PFSK-1 (cell line): Measurements from ENCODE around the gene DGKG.

Experiments
- POLR2AphosphoS5 ChIP-seq: IDR thresholded peaks from 2 replicates; pipeline ENCODE4 v1.6.1; 2012; ENCODE audit warnings: low read depth, mild to moderate bottlenecking, control low read depth, low read length, moderate library complexity
- SIN3A ChIP-seq: IDR thresholded peaks from 2 replicates; pipeline ENCODE4 v1.6.1; 2012; ENCODE audit warnings: mild to moderate bottlenecking, low read length, moderate library complexity, borderline replicate concordance; ENCODE audit not compliant: insufficient read depth
- TAF1 ChIP-seq: IDR thresholded peaks from 2 replicates; pipeline ENCODE4 v1.6.1; 2012; ENCODE audit warnings: low read length, control low read depth, borderline replicate concordance; ENCODE audit not compliant: insufficient read depth
- TF ChIP-seq, protein P1 (sequence below), 2 experiments: IDR thresholded peaks; 2 replicates each; pipeline versions ENCODE4 v1.6.1 to v1.8.0; 2011 to 2012; ENCODE audit warnings: low read depth in 2 of 2, low read length in 2 of 2, control low read depth in 1 of 2, inconsistent platforms in 1 of 2, mild to moderate bottlenecking in 1 of 2, moderate library complexity in 1 of 2; ENCODE audit not compliant: insufficient read depth in 1 of 2

- no peak for TF ChIP-seq POLR2AphosphoS5
- TF ChIP-seq, protein P1, sequence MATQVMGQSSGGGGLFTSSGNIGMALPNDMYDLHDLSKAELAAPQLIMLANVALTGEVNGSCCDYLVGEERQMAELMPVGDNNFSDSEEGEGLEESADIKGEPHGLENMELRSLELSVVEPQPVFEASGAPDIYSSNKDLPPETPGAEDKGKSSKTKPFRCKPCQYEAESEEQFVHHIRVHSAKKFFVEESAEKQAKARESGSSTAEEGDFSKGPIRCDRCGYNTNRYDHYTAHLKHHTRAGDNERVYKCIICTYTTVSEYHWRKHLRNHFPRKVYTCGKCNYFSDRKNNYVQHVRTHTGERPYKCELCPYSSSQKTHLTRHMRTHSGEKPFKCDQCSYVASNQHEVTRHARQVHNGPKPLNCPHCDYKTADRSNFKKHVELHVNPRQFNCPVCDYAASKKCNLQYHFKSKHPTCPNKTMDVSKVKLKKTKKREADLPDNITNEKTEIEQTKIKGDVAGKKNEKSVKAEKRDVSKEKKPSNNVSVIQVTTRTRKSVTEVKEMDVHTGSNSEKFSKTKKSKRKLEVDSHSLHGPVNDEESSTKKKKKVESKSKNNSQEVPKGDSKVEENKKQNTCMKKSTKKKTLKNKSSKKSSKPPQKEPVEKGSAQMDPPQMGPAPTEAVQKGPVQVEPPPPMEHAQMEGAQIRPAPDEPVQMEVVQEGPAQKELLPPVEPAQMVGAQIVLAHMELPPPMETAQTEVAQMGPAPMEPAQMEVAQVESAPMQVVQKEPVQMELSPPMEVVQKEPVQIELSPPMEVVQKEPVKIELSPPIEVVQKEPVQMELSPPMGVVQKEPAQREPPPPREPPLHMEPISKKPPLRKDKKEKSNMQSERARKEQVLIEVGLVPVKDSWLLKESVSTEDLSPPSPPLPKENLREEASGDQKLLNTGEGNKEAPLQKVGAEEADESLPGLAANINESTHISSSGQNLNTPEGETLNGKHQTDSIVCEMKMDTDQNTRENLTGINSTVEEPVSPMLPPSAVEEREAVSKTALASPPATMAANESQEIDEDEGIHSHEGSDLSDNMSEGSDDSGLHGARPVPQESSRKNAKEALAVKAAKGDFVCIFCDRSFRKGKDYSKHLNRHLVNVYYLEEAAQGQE (IDR thresholded peaks at IDR 0.05; ENCODE audit: insufficient read depth in 1 of 2, low read depth in 2 of 2, low read length in 2 of 2): no peak
- no peak for TF ChIP-seq TAF1
- no peak for TF ChIP-seq SIN3A
Measured at GRCh38 chr3:186164696-186165095, 197.3 kb downstream of the DGKG start.
